Gastrocnemius medialis (tissue), 4 donors: ENCODE measurements around the gene TMEM18.

Experiments
- CTCF ChIP-seq, 5 experiments: fragments of 450-650 bp in 3 of 5; fragments of 200-600 bp in 2 of 5; sonication (generic) in 2 of 5; IDR thresholded peaks in 4 of 5; conservative IDR thresholded peaks in 1 of 5; 1 replicate in 4 of 5; 2 replicates in 1 of 5; pipeline ENCODE4 v1.5.1; 2016 to 2019; ENCODE audit warnings: antibody characterized with exemption in 5 of 5, mild to moderate bottlenecking in 3 of 5, moderate library complexity in 3 of 5
- POLR2A ChIP-seq, 2 donors: fragments of 450-650 bp; IDR thresholded peaks; one replicate each; pipeline ENCODE4 v1.6.1; 2017; ENCODE audit warnings: antibody characterized with exemption in 2 of 2, mild to moderate bottlenecking in 2 of 2, moderate library complexity in 2 of 2

GRCh38 chr2:689877-690510 is 12.8 kb upstream of the TMEM18 start:
- TF ChIP-seq CTCF (IDR thresholded peaks at IDR 0.05 in 4 of 5, conservative IDR thresholded peaks at IDR 0.05 in 1 of 5) = no peak
- TF ChIP-seq POLR2A (IDR thresholded peaks at IDR 0.05) = no peak
